ENCODE results near the gene FLOT1. TPM values are rescaled to one million over a fixed set of nuclear protein-coding genes. Genes with fewer than 3 reads are reported as not detected.
A peak's percentile ranks its signal among the peaks of the same experiment; 100 is the strongest.

The FLOT1 gene
- total and polyA plus RNA-seq, 9 donors = 84.5 to 113 (median 105) TPM

- 84% methylated on average over 6 of the region's 10 CpGs for WGBS (ENCODE audit: insufficient coverage)
- H3K9me3 ChIP-seq (replicated peaks; ENCODE audit: control insufficient read depth, low read depth, low read length) = no peaks in the 10 kb centered on the region
- no peaks in the 10 kb centered on the region for H3K27me3 ChIP-seq (ENCODE audit: control insufficient read depth, insufficient read depth, low read length)
- H3K4me1 ChIP-seq (ENCODE audit: control insufficient read depth, insufficient read depth, low read length) = peaks cover 41% of the 10 kb centered on the region
- H3K4me3 ChIP-seq (ENCODE audit: low read length) = no peak overlapping the region
- peak overlapping the region; percentile 39 for H3K27ac ChIP-seq (ENCODE audit: low read length)
- DNase-seq = no peak
- H3K36me3 ChIP-seq (ENCODE audit: control insufficient read depth, insufficient read depth, low read length) = no peaks in the 10 kb centered on the region
Measured at GRCh38 chr6:30779850-30780641, 37.6 kb upstream of the FLOT1 start.

- H3K27ac ChIP-seq (ENCODE audit: low read length) = peak overlapping the region; percentile 16
- no peaks in the 10 kb centered on the region for H3K36me3 ChIP-seq (ENCODE audit: control insufficient read depth, insufficient read depth, low read length)
- H3K9me3 ChIP-seq (replicated peaks; ENCODE audit: control insufficient read depth, low read depth, low read length) = no peaks in the 10 kb centered on the region
- no peak overlapping the region for H3K4me3 ChIP-seq (ENCODE audit: low read length)
- no peaks in the 10 kb centered on the region for H3K27me3 ChIP-seq (ENCODE audit: control insufficient read depth, insufficient read depth, low read length)
- H3K4me1 ChIP-seq (ENCODE audit: control insufficient read depth, insufficient read depth, low read length) = peaks cover 46% of the 10 kb centered on the region
- peak; percentile 73 for DNase-seq
- 66% methylated on average over 3 of the region's 3 CpGs for WGBS (ENCODE audit: insufficient coverage)
Measured at GRCh38 chr6:30778001-30778635, 35.6 kb upstream of the FLOT1 start.

GRCh38 chr6:30777155-30777485, 34.6 kb upstream of the FLOT1 start:
- WGBS (ENCODE audit: insufficient coverage) = 100% methylated on average over 3 of the region's 3 CpGs

GRCh38 chr6:30776390-30777154, 34.1 kb upstream of the FLOT1 start:
- H3K27ac ChIP-seq (ENCODE audit: low read length) = no peak overlapping the region
- DNase-seq = no peak
- no peaks in the 10 kb centered on the region for H3K27me3 ChIP-seq (ENCODE audit: control insufficient read depth, insufficient read depth, low read length)
- peaks cover 32% of the 10 kb centered on the region for H3K4me1 ChIP-seq (ENCODE audit: control insufficient read depth, insufficient read depth, low read length)
- no peaks in the 10 kb centered on the region for H3K9me3 ChIP-seq (replicated peaks; ENCODE audit: control insufficient read depth, low read depth, low read length)
- H3K4me3 ChIP-seq (ENCODE audit: low read length) = no peak overlapping the region
- H3K36me3 ChIP-seq (ENCODE audit: control insufficient read depth, insufficient read depth, low read length) = no peaks in the 10 kb centered on the region
- 89% methylated on average over 2 of the region's 5 CpGs for WGBS (ENCODE audit: insufficient coverage)

More at GRCh38 chr6:30777155-30777485, 34.6 kb upstream of the FLOT1 start:
- Histone ChIP-seq H3K9me3 (replicated peaks; ENCODE audit: control insufficient read depth, low read depth, low read length) (no peaks in the 10 kb centered on the region), H3K36me3 (ENCODE audit: control insufficient read depth, insufficient read depth, low read length) (no peaks in the 10 kb centered on the region), H3K27me3 (ENCODE audit: control insufficient read depth, insufficient read depth, low read length) (no peaks in the 10 kb centered on the region), H3K4me3 (ENCODE audit: low read length) (no peak overlapping the region), H3K27ac (ENCODE audit: low read length) (no peak overlapping the region), H3K4me1 (ENCODE audit: control insufficient read depth, insufficient read depth, low read length) (peaks cover 37% of the 10 kb centered on the region)
- no peak for DNase-seq

- peaks cover 23% of the 10 kb centered on the region for H3K4me1 ChIP-seq (ENCODE audit: control insufficient read depth, insufficient read depth, low read length)
- no peak for DNase-seq
- H3K9me3 ChIP-seq (replicated peaks; ENCODE audit: control insufficient read depth, low read depth, low read length) = no peaks in the 10 kb centered on the region
- no peaks in the 10 kb centered on the region for H3K27me3 ChIP-seq (ENCODE audit: control insufficient read depth, insufficient read depth, low read length)
- no peak overlapping the region for H3K27ac ChIP-seq (ENCODE audit: low read length)
- WGBS (ENCODE audit: insufficient coverage) = no CpG with 5 or more reads among the region's 2 CpGs
- no peaks in the 10 kb centered on the region for H3K36me3 ChIP-seq (ENCODE audit: control insufficient read depth, insufficient read depth, low read length)
- H3K4me3 ChIP-seq (ENCODE audit: low read length) = no peak overlapping the region
Measured at GRCh38 chr6:30775104-30775503, 32.6 kb upstream of the FLOT1 start.

- H3K4me1 ChIP-seq (ENCODE audit: control insufficient read depth, insufficient read depth, low read length) = peaks cover 21% of the 10 kb centered on the region
Measured at GRCh38 chr6:30774701-30775100, 32.2 kb upstream of the FLOT1 start.

GRCh38 chr6:30770592-30770991, 28.1 kb upstream of the FLOT1 start:
- WGBS (ENCODE audit: insufficient coverage) = no CpG with 5 or more reads among the region's 3 CpGs
- Histone ChIP-seq H3K36me3 (ENCODE audit: control insufficient read depth, insufficient read depth, low read length) (no peaks in the 10 kb centered on the region), H3K9me3 (replicated peaks; ENCODE audit: control insufficient read depth, low read depth, low read length) (no peaks in the 10 kb centered on the region), H3K27me3 (ENCODE audit: control insufficient read depth, insufficient read depth, low read length) (no peaks in the 10 kb centered on the region), H3K27ac (ENCODE audit: low read length) (no peak overlapping the region), H3K4me3 (ENCODE audit: low read length) (no peak overlapping the region), H3K4me1 (ENCODE audit: control insufficient read depth, insufficient read depth, low read length) (peaks cover 15% of the 10 kb centered on the region)
- no peak for DNase-seq

More at GRCh38 chr6:30774701-30775100, 32.2 kb upstream of the FLOT1 start:
- Histone ChIP-seq H3K27me3 (ENCODE audit: control insufficient read depth, insufficient read depth, low read length) (no peaks in the 10 kb centered on the region), H3K4me3 (ENCODE audit: low read length) (no peak overlapping the region), H3K9me3 (replicated peaks; ENCODE audit: control insufficient read depth, low read depth, low read length) (no peaks in the 10 kb centered on the region), H3K27ac (ENCODE audit: low read length) (no peak overlapping the region), H3K36me3 (ENCODE audit: control insufficient read depth, insufficient read depth, low read length) (no peaks in the 10 kb centered on the region)
- 85% methylated on average over 4 of the region's 8 CpGs for WGBS (ENCODE audit: insufficient coverage)
- DNase-seq = no peak

- Histone ChIP-seq H3K36me3 (ENCODE audit: control insufficient read depth, insufficient read depth, low read length) (no peaks in the 10 kb centered on the region), H3K27ac (ENCODE audit: low read length) (no peak overlapping the region), H3K4me1 (ENCODE audit: control insufficient read depth, insufficient read depth, low read length) (peaks cover 15% of the 10 kb centered on the region), H3K9me3 (replicated peaks; ENCODE audit: control insufficient read depth, low read depth, low read length) (no peaks in the 10 kb centered on the region), H3K27me3 (ENCODE audit: control insufficient read depth, insufficient read depth, low read length) (no peaks in the 10 kb centered on the region), H3K4me3 (ENCODE audit: low read length) (no peak overlapping the region)
- no peak for DNase-seq
- 15% methylated on average over 3 of the region's 5 CpGs for WGBS (ENCODE audit: insufficient coverage)
Measured at GRCh38 chr6:30769853-30770524, 27.5 kb upstream of the FLOT1 start.

- Histone ChIP-seq H3K4me3 (ENCODE audit: low read length) (no peak overlapping the region), H3K9me3 (replicated peaks; ENCODE audit: control insufficient read depth, low read depth, low read length) (no peaks in the 10 kb centered on the region), H3K4me1 (ENCODE audit: control insufficient read depth, insufficient read depth, low read length) (peaks cover 11% of the 10 kb centered on the region), H3K36me3 (ENCODE audit: control insufficient read depth, insufficient read depth, low read length) (no peaks in the 10 kb centered on the region), H3K27me3 (ENCODE audit: control insufficient read depth, insufficient read depth, low read length) (no peaks in the 10 kb centered on the region), H3K27ac (ENCODE audit: low read length) (no peak overlapping the region)
- peak; percentile 70 for DNase-seq
- WGBS (ENCODE audit: insufficient coverage) = 30% methylated on average over 9 of the region's 16 CpGs
Measured at GRCh38 chr6:30769088-30769852, 26.8 kb upstream of the FLOT1 start.

Data from muscle of leg (tissue), 11 donors.